ENCODE results near the gene FBF1. TPM values are rescaled to one million over a fixed set of nuclear protein-coding genes. Genes with fewer than 3 reads are reported as not detected.

The FBF1 gene
- polyA plus RNA-seq, 1 donor (not counting 4 experiments of a cell fraction or from before 2014, with no cell fraction given): 4.3 TPM

GRCh38 chr17:75926456-75926855 lies 14.4 kb downstream of the FBF1 start:
- Histone ChIP-seq H3K4me2 (ENCODE audit: control insufficient read depth, extremely low read depth, insufficient read depth, low read depth, low read length) (no peak overlapping the region), H2AFZ (ENCODE audit: control insufficient read depth, low read length) (no peak overlapping the region), H3K27me3 (ENCODE audit: control insufficient read depth, extremely low read depth, insufficient read depth, low read length) (no peaks in the 10 kb centered on the region), H3K79me2 (ENCODE audit: control insufficient read depth, insufficient read depth, low read length) (no peaks in the 10 kb centered on the region), H3K4me3 (ENCODE audit: control insufficient read depth in 2 of 3, extremely low read depth in 1 of 3, insufficient read depth in 2 of 3, low read depth in 1 of 3, low read length in 3 of 3) (no peak overlapping the region), H3K9me1 (ENCODE audit: control insufficient read depth, extremely low read depth, insufficient read depth, low read length) (no peaks in the 10 kb centered on the region), H3K9ac (ENCODE audit: control insufficient read depth, extremely low read depth, insufficient read depth, low read length) (no peak overlapping the region), H4K20me1 (ENCODE audit: control insufficient read depth, extremely low read depth, insufficient read depth, low read length) (no peaks in the 10 kb centered on the region), H3K4me1 (ENCODE audit: control insufficient read depth, extremely low read depth, insufficient read depth, low read length) (peaks cover 15% of the 10 kb centered on the region), H3K36me3 (ENCODE audit: control insufficient read depth in 2 of 2, extremely low read depth in 1 of 2, insufficient read depth in 2 of 2, low read length in 2 of 2) (no peaks in the 10 kb centered on the region), H3K27ac (ENCODE audit: control insufficient read depth, insufficient read depth, low read length) (no peak overlapping the region), H3K9me3 (ENCODE audit: control insufficient read depth, low read depth, low read length) (no peaks in the 10 kb centered on the region)
- no peak for FAIRE-seq
- no peak for TF ChIP-seq EZH2 (IDR thresholded peaks at IDR 0.05; ENCODE audit: low read length)
- no peak for TF ChIP-seq CTCF (optimal IDR thresholded peaks at IDR 0.05 in 1 of 3, IDR thresholded peaks at IDR 0.05 in 1 of 3, conservative IDR thresholded peaks at IDR 0.05 in 1 of 3; ENCODE audit: extremely low read depth in 1 of 3, insufficient read depth in 2 of 3, low read length in 3 of 3)
- no peak for DNase-seq (ENCODE audit: low read depth, low spot score)
- dilution Hi-C loops (cut with MboI; ENCODE audit: extremely low pct_ligation_motif_present, low sequenced_read_pairs): no loop called here

GRCh38 chr17:75925912-75926311 lies 14.9 kb downstream of the FBF1 start:
- no peak overlapping the region for H3K27ac ChIP-seq (ENCODE audit: control insufficient read depth, insufficient read depth, low read length)
- FAIRE-seq (no peak), DNase-seq (ENCODE audit: low read depth, low spot score) (no peak)
- dilution Hi-C loops (cut with MboI; ENCODE audit: extremely low pct_ligation_motif_present, low sequenced_read_pairs): no loop called here
- H3K4me3 ChIP-seq (ENCODE audit: control insufficient read depth in 2 of 3, extremely low read depth in 1 of 3, insufficient read depth in 2 of 3, low read depth in 1 of 3, low read length in 3 of 3): no peak overlapping the region
- no peak overlapping the region for H3K9ac ChIP-seq (ENCODE audit: control insufficient read depth, extremely low read depth, insufficient read depth, low read length)
- no peaks in the 10 kb centered on the region for H3K36me3 ChIP-seq (ENCODE audit: control insufficient read depth in 2 of 2, extremely low read depth in 1 of 2, insufficient read depth in 2 of 2, low read length in 2 of 2)
- no peak overlapping the region for H3K4me2 ChIP-seq (ENCODE audit: control insufficient read depth, extremely low read depth, insufficient read depth, low read depth, low read length)
- H3K9me1 ChIP-seq (ENCODE audit: control insufficient read depth, extremely low read depth, insufficient read depth, low read length): no peaks in the 10 kb centered on the region
- TF ChIP-seq CTCF (optimal IDR thresholded peaks at IDR 0.05 in 1 of 3, IDR thresholded peaks at IDR 0.05 in 1 of 3, conservative IDR thresholded peaks at IDR 0.05 in 1 of 3; ENCODE audit: extremely low read depth in 1 of 3, insufficient read depth in 2 of 3, low read length in 3 of 3) (no peak), EZH2 (IDR thresholded peaks at IDR 0.05; ENCODE audit: low read length) (no peak)
- H3K4me1 ChIP-seq (ENCODE audit: control insufficient read depth, extremely low read depth, insufficient read depth, low read length): peaks cover 15% of the 10 kb centered on the region
- no peak overlapping the region for H2AFZ ChIP-seq (ENCODE audit: control insufficient read depth, low read length)
- no peaks in the 10 kb centered on the region for H3K79me2 ChIP-seq (ENCODE audit: control insufficient read depth, insufficient read depth, low read length)
- no peaks in the 10 kb centered on the region for H3K9me3 ChIP-seq (ENCODE audit: control insufficient read depth, low read depth, low read length)
- no peaks in the 10 kb centered on the region for H4K20me1 ChIP-seq (ENCODE audit: control insufficient read depth, extremely low read depth, insufficient read depth, low read length)
- no peaks in the 10 kb centered on the region for H3K27me3 ChIP-seq (ENCODE audit: control insufficient read depth, extremely low read depth, insufficient read depth, low read length)

All from keratinocyte (primary cell).